DOHH2 (cell line): ENCODE measurements around the gene SH3RF2.

ENCODE experiments used
- H3F3A ChIP-seq: fragments of 200-600 bp; sonication (generic), shearing (Covaris generic); 2 replicates; pipeline ENCODE4 v1.6.0; 2016; ENCODE audit warnings: antibody characterized with exemption, mild to moderate bottlenecking; ENCODE audit not compliant: control insufficient read depth, insufficient read depth
- H3K27ac ChIP-seq: fragments of 200-600 bp; sonication (generic); 2 replicates; pipeline ENCODE4 v1.5.1; 2014; ENCODE audit warnings: low read depth, mild to moderate bottlenecking, low read length, moderate library complexity
- H3K27me3 ChIP-seq: fragments of 200-600 bp; sonication (generic); 2 replicates; pipeline ENCODE4 v1.6.1; 2014; ENCODE audit warnings: mild to moderate bottlenecking, low read length, mixed read lengths; ENCODE audit not compliant: control insufficient read depth
- H3K36me3 ChIP-seq: fragments of 200-600 bp; sonication (generic); 2 replicates; pipeline ENCODE4 v1.6.1; 2014; ENCODE audit warnings: mild to moderate bottlenecking, low read length, moderate library complexity, mixed read lengths; ENCODE audit not compliant: control insufficient read depth
- H3K4me1 ChIP-seq: fragments of 200-600 bp; sonication (generic); 2 replicates; pipeline ENCODE4 v1.6.1; 2014; ENCODE audit warnings: mild to moderate bottlenecking, low read length, mixed read lengths; ENCODE audit not compliant: control insufficient read depth
- H3K4me2 ChIP-seq: fragments of 200-600 bp; sonication (generic); 2 replicates; pipeline ENCODE4 v1.6.0; 2014; ENCODE audit warnings: mild to moderate bottlenecking, low read length, moderate library complexity
- H3K4me3 ChIP-seq: fragments of 200-600 bp; sonication (generic); 2 replicates; pipeline ENCODE4 v1.5.1; 2014; ENCODE audit warnings: mild to moderate bottlenecking, low read length, mixed read lengths
- H3K79me2 ChIP-seq: fragments of 200-600 bp; sonication (generic); 2 replicates; pipeline ENCODE4 v1.6.1; 2014; ENCODE audit warnings: mild to moderate bottlenecking, low read length, mixed read lengths; ENCODE audit not compliant: control insufficient read depth
- H3K9me2 ChIP-seq: fragments of 200-600 bp; sonication (generic); replicated peaks from 2 replicates; pipeline ENCODE4 v1.6.1; 2014; ENCODE audit warnings: mild to moderate bottlenecking, low read length, mixed read lengths; ENCODE audit not compliant: control insufficient read depth
- H3K9me3 ChIP-seq: fragments of 200-600 bp; sonication (generic); 2 replicates; pipeline ENCODE4 v1.6.1; 2014; ENCODE audit warnings: antibody characterized with exemption, low read length, mixed read lengths; ENCODE audit not compliant: control insufficient read depth, insufficient read depth
- H4K20me1 ChIP-seq: fragments of 200-600 bp; sonication (generic); 2 replicates; pipeline ENCODE4 v1.6.0; 2014; ENCODE audit warnings: low read depth, mild to moderate bottlenecking, antibody characterized with exemption, low read length, moderate library complexity; ENCODE audit not compliant: control insufficient read depth, insufficient read depth
- EZH2phosphoT487 ChIP-seq: fragments of 200-600 bp; sonication (generic); IDR thresholded peaks from 2 replicates; pipeline ENCODE4 v1.6.1; 2017; ENCODE audit warnings: borderline replicate concordance, mild to moderate bottlenecking, antibody characterized with exemption, low read length, moderate library complexity, mixed read lengths
- TF ChIP-seq, protein P1 (sequence below): fragments of 200-600 bp; sonication (generic); IDR thresholded peaks from one replicate; pipeline ENCODE4 v1.5.1; 2014; ENCODE audit warnings: antibody characterized with exemption, mild to moderate bottlenecking, low read depth, low read length; ENCODE audit not compliant: poor library complexity, severe bottlenecking

SH3RF2 gene

DNA sequence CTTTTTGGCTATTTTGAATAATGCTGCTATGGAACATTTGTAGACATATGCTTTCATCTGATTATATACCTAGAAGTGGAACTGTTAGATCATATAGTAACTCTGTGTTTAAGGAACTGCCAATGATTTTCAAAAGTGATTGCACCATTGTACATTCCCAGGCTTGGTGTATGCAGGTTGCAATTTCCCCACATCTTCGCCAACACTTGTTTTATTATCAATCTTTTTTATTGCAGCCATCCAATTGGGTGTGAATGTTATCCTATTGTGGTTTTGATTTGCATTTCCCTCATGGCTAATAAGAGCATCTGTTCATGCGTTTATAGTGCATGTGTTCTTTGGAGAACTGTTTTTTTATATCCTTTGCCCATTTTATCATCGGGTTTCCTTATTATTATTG is 87.7 kb downstream of the SH3RF2 start:
- Histone ChIP-seq H3K9me2 (no peaks in the 10 kb centered on the region), H4K20me1 (no peaks in the 10 kb centered on the region), H3K4me1 (no peaks in the 10 kb centered on the region), H3K79me2 (no peaks in the 10 kb centered on the region), H3K9me3 (no peaks in the 10 kb centered on the region), H3K4me2 (no peak overlapping the region), H3K27me3 (no peaks in the 10 kb centered on the region; the same call in 1 of the 2 replicates), H3K4me3 (no peak overlapping the region), H3K27ac (no peak overlapping the region), H3K36me3 (no peaks in the 10 kb centered on the region), H3F3A (no peaks in the 10 kb centered on the region)
- TF ChIP-seq, protein P1, sequence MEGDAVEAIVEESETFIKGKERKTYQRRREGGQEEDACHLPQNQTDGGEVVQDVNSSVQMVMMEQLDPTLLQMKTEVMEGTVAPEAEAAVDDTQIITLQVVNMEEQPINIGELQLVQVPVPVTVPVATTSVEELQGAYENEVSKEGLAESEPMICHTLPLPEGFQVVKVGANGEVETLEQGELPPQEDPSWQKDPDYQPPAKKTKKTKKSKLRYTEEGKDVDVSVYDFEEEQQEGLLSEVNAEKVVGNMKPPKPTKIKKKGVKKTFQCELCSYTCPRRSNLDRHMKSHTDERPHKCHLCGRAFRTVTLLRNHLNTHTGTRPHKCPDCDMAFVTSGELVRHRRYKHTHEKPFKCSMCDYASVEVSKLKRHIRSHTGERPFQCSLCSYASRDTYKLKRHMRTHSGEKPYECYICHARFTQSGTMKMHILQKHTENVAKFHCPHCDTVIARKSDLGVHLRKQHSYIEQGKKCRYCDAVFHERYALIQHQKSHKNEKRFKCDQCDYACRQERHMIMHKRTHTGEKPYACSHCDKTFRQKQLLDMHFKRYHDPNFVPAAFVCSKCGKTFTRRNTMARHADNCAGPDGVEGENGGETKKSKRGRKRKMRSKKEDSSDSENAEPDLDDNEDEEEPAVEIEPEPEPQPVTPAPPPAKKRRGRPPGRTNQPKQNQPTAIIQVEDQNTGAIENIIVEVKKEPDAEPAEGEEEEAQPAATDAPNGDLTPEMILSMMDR: no peak
- no peak for TF ChIP-seq EZH2phosphoT487

DNA sequence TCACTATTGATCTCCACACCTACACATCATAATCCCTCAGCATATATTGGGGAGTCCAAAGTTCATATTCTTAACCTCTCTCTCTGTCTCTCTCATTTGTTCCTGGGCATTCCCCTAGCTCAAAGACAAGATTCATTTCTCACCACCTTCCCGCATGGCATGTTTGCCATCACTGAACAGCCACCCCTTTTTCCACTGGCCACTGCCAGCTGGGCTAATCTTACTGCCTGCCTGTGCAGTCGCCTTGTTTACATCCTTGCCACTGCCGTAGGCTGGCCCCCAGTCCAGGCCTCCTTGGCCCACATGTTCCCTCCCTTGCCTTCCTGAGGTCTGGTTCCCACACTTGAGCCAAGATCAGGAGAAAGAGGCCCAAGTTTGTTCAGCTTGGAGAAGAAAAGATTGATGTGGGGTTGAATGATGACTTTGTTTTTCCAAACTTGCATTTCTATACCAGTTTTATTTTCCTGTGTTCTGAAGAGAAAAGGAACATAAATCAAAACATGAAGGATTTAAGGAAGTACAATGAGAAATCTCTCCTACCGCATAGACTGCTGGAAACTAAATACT is 88.8 kb downstream of the SH3RF2 start:
- Histone ChIP-seq H3K9me3 (no peaks in the 10 kb centered on the region), H3K27me3 (no peaks in the 10 kb centered on the region; the same call in 1 of the 2 replicates), H3F3A (no peaks in the 10 kb centered on the region), H3K9me2 (no peaks in the 10 kb centered on the region), H3K4me2 (no peak overlapping the region), H3K36me3 (no peaks in the 10 kb centered on the region), H3K4me3 (no peak overlapping the region), H3K27ac (no peak overlapping the region), H3K4me1 (no peaks in the 10 kb centered on the region), H4K20me1 (no peaks in the 10 kb centered on the region), H3K79me2 (no peaks in the 10 kb centered on the region)
- TF ChIP-seq EZH2phosphoT487: no peak
- TF ChIP-seq, protein P1: no peak

DNA sequence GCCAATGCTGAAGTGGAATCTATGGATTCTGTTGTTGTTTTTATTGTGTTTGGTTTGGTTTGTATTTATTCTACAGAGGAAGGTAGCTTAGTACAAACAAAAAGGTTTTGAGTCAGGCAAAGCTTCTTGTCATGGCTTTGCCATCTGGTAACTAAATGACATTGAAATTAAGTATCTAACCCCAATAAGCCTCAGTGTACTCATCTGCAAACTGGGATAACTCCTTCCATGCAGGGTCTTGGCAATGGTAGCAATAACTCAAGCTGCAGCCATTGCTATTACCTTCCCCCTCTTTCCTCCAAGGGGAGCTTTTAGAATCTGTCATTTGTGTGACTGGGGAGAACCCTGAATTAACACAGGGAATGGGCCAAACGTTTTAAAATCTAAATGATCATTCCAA is 89.3 kb downstream of the SH3RF2 start:
- Histone ChIP-seq H3K79me2 (no peaks in the 10 kb centered on the region), H3K4me3 (no peak overlapping the region), H3F3A (no peaks in the 10 kb centered on the region), H3K4me2 (no peak overlapping the region), H4K20me1 (no peaks in the 10 kb centered on the region), H3K36me3 (no peaks in the 10 kb centered on the region), H3K27ac (no peak overlapping the region), H3K9me3 (no peaks in the 10 kb centered on the region), H3K27me3 (no peaks in the 10 kb centered on the region; the same call in 1 of the 2 replicates), H3K9me2 (no peaks in the 10 kb centered on the region), H3K4me1 (no peaks in the 10 kb centered on the region)
- no peak for TF ChIP-seq EZH2phosphoT487
- TF ChIP-seq, protein P1: no peak
